ENCODE data around the gene PSMB10.
A peak's percentile ranks its signal among the peaks of the same experiment; 100 is the strongest.
"Not testable (repeated sequence)": the region's sequence is repeated elsewhere in the genome, so short reads cannot be mapped to it uniquely, and the experiment has no call there.

The PSMB10 gene

DNA sequence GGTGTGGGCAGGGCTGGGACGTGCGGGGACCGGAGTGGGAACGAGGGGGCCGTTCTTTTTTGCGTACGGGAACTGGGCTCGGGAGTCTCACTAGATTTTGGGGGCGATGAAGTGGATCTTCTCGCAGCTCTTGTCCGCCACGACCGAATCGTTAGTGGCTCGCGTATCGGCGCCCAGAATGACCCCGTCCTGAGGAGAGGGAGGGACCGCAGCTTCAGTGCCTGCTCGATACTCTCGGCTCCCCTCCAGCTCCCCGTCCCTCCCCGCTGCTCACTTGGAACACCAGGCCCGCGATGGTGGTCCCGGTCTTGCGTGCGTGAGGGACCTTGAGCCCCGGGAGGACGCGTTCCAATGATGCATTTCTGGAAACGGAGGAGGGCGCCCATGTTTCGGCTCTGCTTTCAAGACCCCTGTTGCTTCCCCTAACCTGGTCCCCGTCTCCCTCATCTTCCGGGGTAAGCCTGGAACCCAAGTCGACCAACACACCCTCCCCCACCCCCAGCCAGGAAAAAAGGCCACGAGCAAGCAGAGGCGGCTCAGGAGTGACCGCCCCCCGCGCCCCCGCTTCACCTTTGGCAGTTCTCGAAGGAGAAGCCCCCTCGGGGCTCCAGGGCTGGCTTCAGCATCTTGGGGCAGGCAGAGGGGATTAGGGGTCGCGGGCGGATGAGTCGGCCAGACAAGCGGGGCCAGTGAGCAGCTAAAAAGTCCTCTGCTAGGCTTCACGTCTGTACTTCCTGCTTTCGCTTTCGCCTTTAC lies at the start of gene PSMB10:
TSS of gene PSMB10 (minus strand) at position 727 of the 756 bp plus-strand sequence. CDS start at position 626, 101 bp downstream.
- DNase-seq (ENCODE audit: low read depth in 3 of 3, low spot score in 1 of 3): peak in 1 of 3 donors; percentile 52

DNA sequence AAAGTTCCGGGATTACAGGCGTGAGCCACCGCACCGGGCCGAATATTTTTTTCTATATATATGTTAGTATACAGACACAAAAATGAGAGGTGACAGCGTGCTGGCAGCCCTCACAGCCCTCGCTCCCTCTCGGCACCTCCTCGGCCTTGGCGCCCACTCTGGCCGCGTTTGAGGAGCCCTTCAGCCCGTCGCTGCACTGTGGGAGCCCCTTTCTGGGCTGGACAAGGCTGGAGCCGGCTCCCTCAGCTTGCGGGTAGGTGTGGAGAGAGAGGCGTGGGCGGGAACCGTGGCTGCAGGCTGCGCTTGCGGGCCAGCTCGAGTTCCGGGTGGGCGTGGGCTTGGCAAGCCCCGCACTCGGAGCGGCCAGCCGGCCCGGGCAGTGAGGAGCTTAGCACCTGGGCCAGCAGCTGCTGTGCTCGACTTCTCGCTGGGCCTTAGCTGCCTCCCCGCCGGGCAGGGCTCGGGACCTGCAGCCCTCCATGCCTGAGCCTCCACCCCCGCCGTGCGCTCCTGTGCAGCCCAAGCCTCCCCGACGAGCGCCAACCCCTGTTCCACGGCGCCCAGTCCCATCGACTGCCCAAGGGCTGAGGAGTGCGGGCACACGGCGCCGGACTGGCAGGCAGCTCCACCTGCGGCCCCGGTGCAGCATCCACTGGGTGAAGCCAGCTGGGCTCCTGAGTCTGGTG lies 45.5 kb upstream of the PSMB10 start:
- no peak for DNase-seq (ENCODE audit: low read depth in 3 of 3, low spot score in 1 of 3)

DNA sequence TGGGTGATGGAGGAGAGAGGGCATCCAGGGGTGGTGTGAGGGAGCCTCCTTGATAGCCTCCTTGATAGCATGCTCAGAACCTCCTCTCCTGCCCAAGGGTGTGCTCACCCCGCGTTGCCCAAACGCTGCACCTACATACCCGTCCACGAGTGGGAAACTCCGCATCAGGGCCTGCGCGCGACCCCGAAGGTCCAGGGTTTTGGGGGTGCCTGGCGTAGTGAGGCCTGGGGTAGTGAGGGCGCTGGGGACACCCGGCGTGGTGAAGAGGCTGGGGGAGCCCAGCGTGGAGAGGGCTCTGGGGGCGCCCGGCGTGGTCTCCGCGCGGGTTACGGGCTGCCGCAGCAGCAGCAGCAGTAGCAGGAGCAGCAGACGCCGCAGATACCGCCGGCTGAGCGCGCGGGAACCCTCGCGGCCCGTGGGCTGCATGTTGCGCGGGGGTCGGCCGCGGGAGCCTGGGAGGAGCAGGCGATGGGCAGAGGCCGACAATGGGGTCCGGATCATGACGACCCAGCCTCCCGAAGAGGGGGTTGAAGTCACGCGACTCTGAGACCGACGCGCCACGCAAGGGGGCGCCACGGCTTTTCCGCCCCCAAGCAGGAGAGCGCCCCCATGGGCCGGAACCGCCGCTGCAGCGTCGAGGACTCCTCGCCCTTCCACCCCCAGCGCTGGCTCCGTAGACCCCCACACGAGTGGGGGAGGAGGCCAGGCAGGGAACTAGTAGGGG lies 43.5 kb upstream of the PSMB10 start, which contains the start of gene DPEP3:
TSS of gene DPEP3 (minus strand) at position 545 of the 724 bp plus-strand sequence. CDS start at position 426, 119 bp downstream.
- DNase-seq (ENCODE audit: low read depth in 3 of 3, low spot score in 1 of 3): no peak

DNA sequence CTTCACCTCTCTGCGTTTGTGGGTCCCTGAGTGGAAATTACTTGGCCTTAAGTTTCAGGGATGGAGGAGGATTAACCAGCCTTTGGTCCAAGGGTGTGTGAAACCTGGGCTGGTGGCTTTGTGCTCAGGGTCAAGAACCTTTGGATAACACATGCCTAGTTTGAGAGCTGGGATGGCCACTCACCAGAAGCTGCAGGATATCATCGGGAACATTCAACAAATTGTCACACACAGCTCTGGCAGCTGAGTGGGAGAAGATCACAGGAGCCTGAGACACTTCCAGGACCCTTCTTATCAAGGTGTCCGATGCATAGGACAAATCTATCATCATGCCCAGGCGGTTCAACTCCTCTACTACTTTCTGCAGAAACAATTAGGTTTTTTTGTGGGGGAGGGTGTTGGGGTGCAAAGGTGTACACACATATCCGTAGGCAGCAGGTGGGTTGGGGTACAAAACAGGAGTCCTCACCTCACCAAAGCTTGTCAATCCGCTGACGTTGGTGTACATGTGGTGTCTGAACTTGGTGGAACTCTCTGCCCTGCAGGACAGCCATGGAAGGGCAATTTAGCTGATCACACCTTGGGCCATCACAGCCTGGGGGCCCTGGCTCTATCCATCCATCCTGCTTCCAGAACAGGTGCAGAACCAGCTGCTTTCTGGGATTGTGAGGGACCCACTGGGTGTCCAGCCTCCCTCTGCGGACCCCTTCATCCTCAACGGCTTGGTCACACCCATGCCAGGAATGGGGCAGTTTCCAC lies 41.0 kb upstream of the PSMB10 start:
- DNase-seq (ENCODE audit: low read depth in 3 of 3, low spot score in 1 of 3): no peak

DNA sequence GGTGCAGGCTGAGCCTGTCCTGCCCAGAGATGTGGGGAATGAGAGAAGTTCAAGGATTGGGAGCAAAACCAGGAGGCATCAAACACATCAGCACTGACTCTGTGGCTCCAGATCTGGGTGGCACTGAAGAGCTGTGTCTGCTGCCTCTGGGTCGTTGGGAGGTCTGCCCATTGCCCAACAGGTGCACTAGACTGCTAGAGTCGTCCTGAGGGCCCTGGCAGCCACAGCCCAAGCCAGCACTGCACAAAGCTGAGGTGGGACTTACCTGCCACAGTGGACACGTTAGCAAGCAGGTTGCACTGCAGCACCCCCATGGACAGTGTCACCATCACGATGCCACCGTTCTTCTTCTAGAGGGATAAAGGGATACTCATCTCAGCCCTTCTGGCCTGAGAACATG lies 40.4 kb upstream of the PSMB10 start:
- no peak for DNase-seq (ENCODE audit: low read depth in 3 of 3, low spot score in 1 of 3)

DNA sequence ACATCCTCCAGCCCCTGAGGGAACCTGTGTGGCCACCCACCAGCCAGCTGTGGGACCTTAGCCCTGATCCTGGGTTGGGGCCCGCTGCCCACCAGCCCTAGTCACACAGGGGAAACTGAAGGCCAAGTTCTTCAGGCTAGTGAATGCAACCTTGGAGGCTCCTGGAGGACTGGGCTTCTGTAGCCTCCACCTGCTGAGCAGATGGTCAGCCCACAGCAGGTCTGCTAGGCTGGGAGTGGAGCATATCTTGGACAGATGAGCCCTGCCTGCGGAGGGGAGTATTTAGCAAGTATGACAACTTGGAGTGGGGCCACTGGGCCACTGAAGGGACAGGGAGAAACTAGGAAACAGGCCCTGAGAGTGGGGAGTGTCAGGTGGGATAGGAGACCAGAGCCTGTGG lies 39.6 kb upstream of the PSMB10 start:
- no peak for DNase-seq (ENCODE audit: low read depth in 3 of 3, low spot score in 1 of 3)

DNA sequence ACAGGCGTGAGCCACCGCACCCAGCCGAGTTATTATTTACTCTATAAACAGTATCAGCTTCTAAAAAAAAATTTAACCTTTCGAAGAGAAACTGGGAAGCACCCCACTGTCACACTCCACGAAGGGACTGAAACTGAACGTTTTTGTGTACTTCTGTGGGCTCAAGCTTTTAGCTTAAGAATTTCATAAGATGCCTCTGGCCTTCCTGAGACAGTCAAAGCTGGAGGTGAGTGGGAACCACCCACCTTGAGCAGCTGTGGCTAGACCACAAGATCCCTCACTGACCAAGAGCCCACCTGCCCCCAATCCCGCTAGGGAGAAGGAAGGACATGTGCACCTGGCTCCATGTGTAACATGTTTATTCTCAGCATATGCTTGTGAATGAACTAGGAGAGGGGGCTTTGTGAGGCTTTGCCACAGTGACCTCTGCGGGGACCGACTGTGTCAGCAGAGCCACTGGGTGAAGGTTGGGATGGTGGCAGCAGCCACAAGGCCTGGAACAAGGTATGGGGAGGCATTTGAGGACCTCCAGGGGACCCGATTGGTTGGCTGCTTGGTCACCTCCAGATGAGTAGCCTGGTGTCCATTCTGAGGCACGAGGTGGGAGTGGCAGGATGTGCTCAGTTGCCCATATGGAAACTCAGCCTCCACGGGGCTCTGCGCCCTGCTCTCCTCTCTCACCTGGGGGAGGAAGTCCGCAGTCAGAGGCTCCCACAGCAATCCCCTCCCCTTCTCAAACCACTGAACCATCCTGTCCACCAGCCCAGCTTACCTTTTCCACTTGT lies 38.9 kb upstream of the PSMB10 start:
- DNase-seq (ENCODE audit: low read depth in 3 of 3, low spot score in 1 of 3): no peak

DNA sequence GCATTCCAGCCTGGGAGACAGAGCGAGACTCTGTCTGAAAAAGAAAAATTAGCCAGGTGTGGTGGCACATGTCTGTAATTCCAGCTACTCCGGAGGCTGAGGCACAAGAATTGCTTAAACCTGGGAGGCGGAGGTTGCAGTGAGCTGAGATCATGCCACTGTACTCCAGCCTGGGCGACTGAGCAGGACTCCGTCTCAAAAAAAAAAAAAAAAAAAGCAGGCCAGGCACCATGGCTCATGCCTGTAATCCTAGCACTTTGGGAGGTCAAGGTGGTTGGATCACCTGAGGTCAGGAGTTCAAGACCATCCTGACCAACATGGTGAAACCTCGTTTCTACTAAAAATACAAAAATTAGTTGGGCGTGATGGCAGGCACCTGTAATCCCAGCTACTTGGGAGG lies 35.6 kb upstream of the PSMB10 start:
- DNase-seq (ENCODE audit: low read depth in 3 of 3, low spot score in 1 of 3): not testable (repeated sequence)

DNA sequence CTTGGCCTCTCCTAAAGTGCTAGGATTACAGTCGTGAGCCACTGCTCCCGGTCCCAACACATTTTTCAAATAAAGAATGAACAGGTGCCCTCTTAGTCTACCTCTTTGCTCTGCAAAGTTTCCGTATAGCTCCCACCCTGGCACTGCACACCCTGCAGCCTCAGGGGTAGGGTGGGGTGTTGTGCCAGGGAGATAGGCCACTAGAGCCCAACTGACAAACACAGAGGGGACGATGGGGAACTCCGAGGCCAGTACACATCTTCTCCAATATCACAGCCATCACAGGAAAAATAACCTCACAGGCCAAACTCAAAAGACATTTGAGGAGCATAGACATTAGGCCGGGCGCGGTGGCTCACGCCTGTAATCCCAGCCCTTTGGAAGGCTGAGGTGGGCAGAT lies 34.5 kb upstream of the PSMB10 start:
- no peak for DNase-seq (ENCODE audit: low read depth in 3 of 3, low spot score in 1 of 3)

DNA sequence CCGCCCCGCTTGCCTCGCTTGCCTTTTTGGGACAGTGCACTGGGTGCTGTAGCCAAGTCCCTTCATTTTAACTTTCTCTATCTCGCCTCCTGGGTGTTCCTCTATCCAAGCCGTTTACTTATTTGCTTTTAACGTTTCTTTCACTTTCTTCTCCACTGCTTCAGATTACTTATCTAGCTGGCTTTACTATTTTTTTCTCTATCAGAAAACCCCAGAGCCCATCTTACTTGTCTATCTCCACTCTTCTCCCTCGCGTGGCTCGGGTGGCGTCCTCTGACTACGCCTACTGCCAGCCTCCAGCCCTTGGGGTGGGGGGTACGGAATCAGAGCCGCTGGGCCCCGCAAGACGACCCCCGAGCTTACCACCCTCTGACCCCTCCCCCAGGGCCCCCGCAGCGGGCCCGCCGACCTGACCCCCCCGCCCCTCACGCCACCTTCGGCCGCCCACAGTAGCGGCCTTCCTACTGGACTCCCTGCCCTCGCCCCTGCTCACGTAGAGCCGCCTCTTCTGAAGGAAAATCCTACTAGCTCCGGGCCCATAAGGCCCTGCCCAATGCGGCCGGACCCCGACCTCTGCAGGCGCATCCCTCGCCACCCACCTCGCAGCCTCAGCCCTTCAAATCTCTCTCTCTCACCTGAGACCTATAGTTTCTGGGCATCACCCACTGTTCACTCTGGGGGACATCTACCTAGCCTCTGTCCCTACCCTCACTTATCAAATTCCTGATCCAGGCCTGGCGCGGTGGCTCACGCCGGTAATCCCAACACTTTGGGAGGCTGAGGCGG lies 32.8 kb upstream of the PSMB10 start:
- DNase-seq (ENCODE audit: low read depth in 3 of 3, low spot score in 1 of 3): no peak

DNA sequence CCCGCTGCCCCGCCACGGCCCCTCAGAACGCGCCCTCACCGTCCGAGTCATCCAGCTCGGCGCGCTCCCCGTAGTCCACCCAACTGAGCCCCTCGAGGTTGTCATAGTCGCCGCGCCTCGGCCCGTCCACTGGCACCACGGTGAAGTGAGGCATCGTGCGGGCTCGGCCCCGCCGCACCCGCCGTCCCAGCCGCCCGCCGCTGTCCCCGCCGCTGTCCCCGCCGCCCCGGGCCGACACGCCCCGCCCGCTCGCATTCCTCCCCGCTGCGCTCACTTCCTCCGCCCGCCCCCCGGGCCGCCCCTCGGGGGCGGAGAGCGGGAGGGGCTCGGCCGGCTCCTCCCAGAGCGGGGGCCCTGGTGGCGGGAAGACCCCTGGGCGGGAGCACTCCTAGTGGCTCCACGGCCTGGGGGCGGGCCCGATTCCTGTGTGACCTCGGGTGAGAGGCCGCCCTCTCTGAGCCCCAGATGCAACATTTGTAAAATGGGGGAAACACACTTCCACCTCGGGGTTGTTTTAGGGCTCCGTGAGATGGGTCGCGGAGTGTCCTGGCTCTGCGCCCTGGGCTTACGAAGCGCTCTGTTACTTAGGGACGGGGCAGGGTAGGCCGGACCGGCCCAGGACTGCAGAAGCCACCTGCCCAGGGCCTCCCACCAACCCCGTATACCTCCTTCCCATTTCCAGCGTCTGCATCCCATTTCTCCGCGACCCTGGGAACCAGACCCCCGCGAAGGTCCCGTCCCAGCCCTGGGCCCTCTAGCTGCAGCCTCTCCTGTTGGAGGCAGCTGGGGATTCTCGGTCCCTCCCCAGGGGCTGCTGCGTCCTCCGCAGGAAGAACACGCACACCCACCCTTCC lies 32.0 kb upstream of the PSMB10 start, which contains the start of gene SLC12A4:
TSS of gene SLC12A4 (minus strand) at position 238 of the 854 bp plus-strand sequence. CDS start at position 154, 84 bp downstream.
- peak; percentile 57 to 82 (median 68) for DNase-seq (ENCODE audit: low read depth in 3 of 3, low spot score in 1 of 3)

DNA sequence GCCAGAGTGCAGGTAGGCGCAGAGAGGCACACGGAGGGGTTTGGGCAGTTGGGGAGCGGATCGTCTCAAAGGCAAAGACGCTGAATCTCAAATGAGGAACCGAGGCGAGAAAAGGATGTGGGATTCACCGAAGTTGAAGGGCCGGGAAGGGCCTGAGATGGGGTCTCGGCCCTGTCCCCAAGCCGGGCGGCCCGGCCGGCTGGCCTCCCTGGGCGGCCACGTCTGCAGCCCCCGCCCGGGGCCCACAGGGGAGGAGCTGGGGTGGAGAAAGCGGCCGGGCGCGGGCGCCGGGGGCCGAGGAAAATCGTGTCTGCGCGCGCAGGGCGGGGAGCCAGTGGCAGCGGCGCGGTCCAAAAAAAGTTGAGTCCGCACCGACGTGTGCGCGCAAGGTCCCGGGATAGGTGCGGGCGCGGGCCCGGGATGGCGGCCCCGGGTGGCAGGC lies 31.3 kb upstream of the PSMB10 start:
- peak in 1 of 3 donors; percentile 27 for DNase-seq (ENCODE audit: low read depth in 3 of 3, low spot score in 1 of 3)

DNA sequence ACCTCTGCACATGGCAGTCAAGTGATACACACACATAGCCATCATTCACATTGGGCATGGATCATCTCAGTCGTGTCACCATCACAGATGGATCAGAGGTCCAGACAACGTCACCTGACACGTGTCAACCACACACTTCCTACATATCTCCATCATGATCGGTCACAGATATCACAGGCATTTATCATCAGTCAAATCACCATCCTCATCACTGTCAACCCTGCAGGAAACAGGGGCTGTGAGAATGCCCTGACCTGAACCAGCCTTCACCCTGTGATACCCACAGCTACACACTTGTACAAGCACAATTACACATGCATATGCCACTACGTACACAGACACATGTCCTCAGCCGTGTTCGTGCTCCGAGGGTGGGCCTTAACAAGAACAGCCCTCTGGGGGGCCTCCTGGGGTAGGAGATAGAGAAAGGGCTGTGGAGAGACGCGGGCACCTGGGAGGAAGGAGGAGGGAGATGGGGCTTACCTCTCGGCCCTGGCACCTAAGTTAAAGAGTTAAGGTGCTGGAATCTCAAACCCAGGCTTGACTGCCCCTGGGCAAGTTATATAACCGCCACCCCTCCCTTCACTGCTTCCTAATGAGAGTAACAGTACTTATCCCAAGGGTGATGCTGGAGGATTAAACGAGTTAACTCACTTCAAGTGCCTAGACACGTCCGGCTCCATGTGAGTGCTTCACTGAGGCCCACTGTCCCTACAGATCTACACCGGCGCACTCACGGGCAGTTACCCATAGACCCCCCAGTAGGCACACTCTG lies 30.7 kb upstream of the PSMB10 start:
- DNase-seq (ENCODE audit: low read depth in 3 of 3, low spot score in 1 of 3): no peak

DNA sequence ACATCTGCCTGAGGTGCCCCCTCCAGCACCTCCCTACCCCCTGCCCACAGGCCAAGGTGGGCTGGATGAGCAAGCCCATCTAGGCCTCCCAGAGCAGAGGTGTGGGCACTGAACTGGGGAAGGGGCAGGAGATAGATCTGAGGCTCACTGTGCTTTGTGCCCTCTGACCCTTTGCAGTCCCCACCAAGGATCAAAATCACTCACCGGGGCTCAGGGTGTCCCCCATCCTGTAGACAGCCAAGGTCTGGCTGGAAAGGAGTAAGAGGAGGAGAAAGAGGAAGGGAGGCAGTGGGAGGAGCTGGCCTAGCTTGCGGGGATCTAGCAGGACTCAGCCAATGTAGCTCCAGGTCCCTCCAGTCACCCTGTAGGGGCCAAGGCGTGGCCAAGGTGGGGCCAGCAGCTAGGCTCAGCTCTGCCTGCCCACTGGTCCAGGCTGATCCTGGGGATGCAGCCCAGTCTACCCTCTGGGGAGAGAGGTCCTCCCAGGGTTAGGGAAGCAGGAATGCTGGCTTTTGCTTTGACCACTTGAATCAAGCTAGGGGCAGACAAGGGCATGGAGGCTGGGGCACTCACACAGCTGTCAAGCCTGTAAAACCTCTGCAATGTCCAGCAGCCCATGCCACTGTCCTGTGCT lies 30.0 kb upstream of the PSMB10 start:
- DNase-seq (ENCODE audit: low read depth in 3 of 3, low spot score in 1 of 3): no peak

DNA sequence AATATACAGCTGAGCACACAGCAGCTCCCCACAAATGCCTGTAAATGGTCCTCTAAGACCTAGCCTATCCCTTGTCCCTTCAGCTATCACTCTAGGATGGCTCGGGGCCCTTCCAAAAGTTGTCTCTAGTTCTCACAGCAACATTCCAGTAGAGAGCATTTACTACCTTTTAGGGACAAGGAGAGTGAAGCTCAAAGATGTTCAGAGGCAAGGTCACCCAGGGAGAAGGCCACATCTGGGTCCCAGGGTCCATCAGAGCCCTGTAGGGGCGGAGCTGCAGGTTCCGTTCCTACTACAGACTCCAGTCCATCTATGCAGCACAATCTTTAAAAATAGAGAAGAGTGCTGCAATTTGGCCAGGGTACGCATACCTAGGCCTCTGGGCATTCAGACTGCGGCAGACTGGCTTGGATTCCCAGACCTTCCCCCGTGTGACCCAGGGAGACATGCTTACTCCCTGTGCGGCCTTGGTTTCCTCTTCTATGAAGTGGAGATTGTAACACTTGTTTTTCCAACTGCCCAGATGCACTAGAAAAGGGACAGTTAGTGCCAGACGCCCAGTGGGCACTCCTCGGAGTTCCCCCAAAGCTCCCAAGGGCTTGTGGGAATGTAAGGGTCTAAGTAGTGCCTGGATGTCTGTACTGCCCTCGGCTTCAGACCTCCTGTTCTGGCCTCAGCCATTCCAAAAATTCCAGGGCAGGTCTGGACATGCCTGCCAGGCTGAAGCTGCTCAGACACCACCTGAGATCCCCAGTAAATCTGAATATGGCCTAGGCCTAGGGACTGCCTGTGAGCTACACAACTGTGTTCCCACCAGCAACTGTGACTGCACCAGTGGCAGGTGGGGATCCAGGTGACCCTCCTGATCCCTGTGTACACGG lies 29.3 kb upstream of the PSMB10 start:
- DNase-seq (ENCODE audit: low read depth in 3 of 3, low spot score in 1 of 3): no peak

DNA sequence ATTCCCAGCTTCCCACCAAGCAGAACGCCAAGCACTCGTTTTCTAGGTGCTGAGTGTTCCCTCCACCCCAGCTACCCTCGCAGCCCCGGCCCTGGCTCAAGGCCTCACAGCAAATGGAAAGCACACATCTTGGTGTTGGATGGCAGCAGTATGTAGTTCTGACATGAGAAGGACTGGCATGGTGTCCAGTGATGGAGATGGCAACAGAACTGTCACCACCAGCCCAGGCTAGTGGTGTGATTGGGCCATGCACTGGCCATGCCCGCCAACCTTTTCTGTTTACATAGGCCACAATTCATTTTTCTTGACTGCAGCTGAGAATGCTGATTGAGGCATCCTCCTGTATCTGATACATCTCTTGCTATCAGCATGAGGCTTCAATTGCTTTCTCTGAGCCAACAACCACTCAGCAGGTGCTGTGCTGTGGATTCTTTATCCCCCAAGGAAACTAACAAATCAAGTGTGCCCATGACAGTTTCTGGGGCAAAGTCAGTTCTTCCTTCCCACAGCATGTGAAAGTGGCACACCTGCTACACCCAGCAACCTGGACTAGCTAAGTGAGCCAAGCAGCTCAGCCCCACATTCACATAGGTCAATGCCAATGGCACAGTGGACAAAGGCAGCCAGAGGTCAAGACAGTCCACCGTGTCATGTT lies 28.0 kb upstream of the PSMB10 start:
- no peak for DNase-seq (ENCODE audit: low read depth in 3 of 3, low spot score in 1 of 3)

Measured in stimulated activated CD4-positive, alpha-beta T cell treated with anti-CD3 and anti-CD28 coated beads, TNF-alpha, amount 100 ng/mL, for 1 hour (primary cell).